SK-N-SH treated with all-trans-retinoic acid at 6 μM for 48 hours (cell line): ENCODE measurements around the gene CFAP45.

Source experiments
- ATAC-seq: fragments of 200-7000 bp; cut with Tn5 transposase; 3 replicates; pipeline ENCODE4 v1.9.1; 2020; ENCODE audit warnings: mild to moderate bottlenecking, moderate library complexity
- CREB5 ChIP-seq: fragments of 250-450 bp; sonication (Bioruptor Pico); IDR thresholded peaks from 2 replicates; pipeline ENCODE4 v1.5.1; 2020; ENCODE audit warnings: low read depth, mild to moderate bottlenecking, moderate library complexity
- RARB ChIP-seq: fragments of 250-450 bp; sonication (Bioruptor Pico); IDR thresholded peaks from 2 replicates; pipeline ENCODE4 v1.8.0; 2021; ENCODE audit warnings: mild to moderate bottlenecking, moderate library complexity
- SNAI2 ChIP-seq: fragments of 250-450 bp; sonication (Bioruptor Pico); IDR thresholded peaks from 2 replicates; pipeline ENCODE4 v1.5.0; 2020; ENCODE audit warnings: mild to moderate bottlenecking, moderate library complexity
- TOX ChIP-seq: fragments of 250-450 bp; sonication (Bioruptor Pico); IDR thresholded peaks from 2 replicates; pipeline ENCODE4 v1.8.0; 2021; ENCODE audit warnings: mild to moderate bottlenecking, moderate library complexity, borderline replicate concordance
- ZC3H10 ChIP-seq: fragments of 250-450 bp; sonication (Bioruptor Pico); IDR thresholded peaks from 2 replicates; pipeline ENCODE4 v1.5.1; 2021; ENCODE audit warnings: mild to moderate bottlenecking, moderate library complexity
- ZNF565 ChIP-seq: fragments of 450-650 bp; formaldehyde crosslinking; conservative IDR thresholded peaks from 2 replicates; pipeline ENCODE4 v1.5.0; 2020; ENCODE audit warnings: low read depth, mild to moderate bottlenecking, moderate library complexity

The CFAP45 gene

GRCh38 chr1:159823406-159823805, 76.6 kb downstream of the CFAP45 start:
- TF ChIP-seq ZC3H10 (no peak), SNAI2 (CRISPR knock-in tag) (no peak), RARB (no peak), TOX (CRISPR knock-in tag) (no peak), CREB5 (CRISPR knock-in tag) (no peak), ZNF565 (CRISPR knock-in tag) (no peak)
- TF ChIP-seq, all 23 proteins: peak for 0
- no peak for ATAC-seq
